Forelimb muscle (tissue), 1 donor: Measurements from ENCODE around the gene TRAPPC8. TPM values are rescaled to one million over a fixed set of nuclear protein-coding genes. Genes with fewer than 3 reads are reported as not detected.

ENCODE experiments used
- DNase-seq: peaks from one replicate; pipeline ENCODE4 v3.0.0-alpha.2; 2013; ENCODE audit warnings: low read depth
- polyA plus RNA-seq: library from polyadenylated mRNA; unstranded; fragments of 120-200 nt; gene quantifications from one replicate; pipeline ENCODE4 v1.2.1, GENCODE V29; 2013; ENCODE audit not compliant: insufficient read length

TRAPPC8 gene
- polyA plus RNA-seq, 1 donor = 26.3 TPM

GRCh38 chr18:31795747-31796146 lies 147.2 kb downstream of the TRAPPC8 start:
- no peak for DNase-seq

GRCh38 chr18:31793531-31793930 lies 149.4 kb downstream of the TRAPPC8 start:
- no peak for DNase-seq

GRCh38 chr18:31792580-31792911 lies 150.4 kb downstream of the TRAPPC8 start:
- DNase-seq = no peak

DNA sequence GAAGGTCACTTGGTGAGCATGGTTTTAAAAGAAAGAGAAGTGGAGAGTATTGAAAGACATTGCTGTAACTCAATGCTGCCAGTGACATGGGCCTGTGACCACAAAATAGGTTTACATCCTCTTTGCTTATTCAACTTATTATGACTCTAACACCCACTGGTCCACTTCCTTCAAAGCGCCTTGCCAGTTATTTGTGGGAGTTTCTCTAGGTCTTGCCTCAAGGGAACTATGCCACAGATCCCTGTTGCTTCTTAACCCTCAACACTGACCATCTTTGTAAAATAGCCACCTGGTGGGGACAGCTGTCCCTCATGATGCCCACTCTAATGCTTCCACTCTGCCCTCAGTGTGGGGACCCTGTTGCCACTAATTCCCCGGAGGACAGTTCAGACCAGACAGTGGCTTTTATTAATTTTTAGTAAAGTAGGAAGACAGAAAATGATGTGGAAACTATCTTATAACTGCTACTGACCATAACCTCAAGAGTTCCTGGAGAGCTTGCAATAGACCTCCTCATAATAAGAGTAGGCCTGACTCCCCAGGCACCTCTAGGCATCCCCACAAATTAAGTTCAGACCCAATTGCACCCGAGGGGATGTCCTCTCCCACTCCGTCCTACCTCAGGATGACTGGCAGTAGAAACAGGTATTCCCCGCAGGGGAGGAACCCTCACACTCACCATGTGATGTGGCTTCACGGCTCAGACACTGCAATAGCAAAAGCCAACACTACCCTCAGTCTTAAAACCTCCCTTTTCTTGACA lies 150.9 kb downstream of the TRAPPC8 start:
- DNase-seq = no peak

- DNase-seq = no peak
Observed at GRCh38 chr18:31789409-31789808, 153.5 kb downstream of the TRAPPC8 start.

DNA sequence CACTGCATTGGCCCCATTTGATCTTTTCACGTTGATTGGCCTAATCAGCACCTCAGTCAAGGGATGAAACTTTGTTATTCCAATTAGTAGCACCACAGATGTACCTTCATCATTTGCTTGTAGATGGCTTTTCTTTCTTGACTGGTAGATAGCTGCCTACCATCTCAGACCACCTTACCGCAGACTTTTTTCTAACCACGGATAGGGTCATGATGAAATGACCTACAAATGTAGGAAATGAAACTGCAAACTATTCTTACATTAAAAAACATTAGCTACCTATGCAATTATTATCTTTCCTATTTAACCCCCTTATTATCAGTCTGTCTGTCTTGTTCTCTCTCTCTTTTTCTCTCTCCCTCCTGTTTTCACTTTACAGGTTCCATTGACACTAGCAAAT lies 159.9 kb downstream of the TRAPPC8 start:
- DNase-seq = no peak

Other genes with a start within 250 kb of the TRAPPC8 start
- 0.13 TPM for gene SLC25A52, start 182.2 kb downstream of the TRAPPC8 start, polyA plus RNA-seq
- 10.7 TPM for gene RNF125, start 75.7 kb upstream of the TRAPPC8 start, polyA plus RNA-seq
- gene RNF138, start 148.7 kb upstream of the TRAPPC8 start, polyA plus RNA-seq = 26.2 TPM
- 0.11 TPM for gene MEP1B, start 246.9 kb upstream of the TRAPPC8 start, polyA plus RNA-seq